ENCODE results near the gene CNST.

Gene CNST

GRCh38 chr1:246674049-246674448, 107.8 kb downstream of the CNST start:
- H3K36me3 ChIP-seq (ENCODE audit: insufficient read depth, low read length) = no peaks in the 10 kb centered on the region; the same call in 1 of the 2 replicates
- no peaks in the 10 kb centered on the region for H3K9me2 ChIP-seq (replicated peaks; ENCODE audit: low read depth, low read length)
- no peak overlapping the region for H3K4me2 ChIP-seq (ENCODE audit: low read depth, low read length, poor library complexity, severe bottlenecking)
- no peak overlapping the region for H3K9ac ChIP-seq (ENCODE audit: low read depth, low read length, poor library complexity, severe bottlenecking)
- H3K9me3 ChIP-seq (ENCODE audit: insufficient read depth, low read depth, low read length) = no peaks in the 10 kb centered on the region
- no peaks in the 10 kb centered on the region for H3K4me1 ChIP-seq (ENCODE audit: insufficient read depth, low read length, poor library complexity, severe bottlenecking)
- TF ChIP-seq CTCF (conservative IDR thresholded peaks at IDR 0.05; ENCODE audit: low read length) = no peak
- TF ChIP-seq EZH2phosphoT487 (IDR thresholded peaks at IDR 0.05; ENCODE audit: borderline replicate concordance) = no peak
- H4K20me1 ChIP-seq (ENCODE audit: insufficient read depth, low read length, poor library complexity, severe bottlenecking) = no peaks in the 10 kb centered on the region
- no peak overlapping the region for H2AFZ ChIP-seq (ENCODE audit: low read length)
- no peaks in the 10 kb centered on the region for H3F3A ChIP-seq (ENCODE audit: low read depth)
- H3K4me3 ChIP-seq (ENCODE audit: low read length, poor library complexity, severe bottlenecking) = no peak overlapping the region
- H3K79me2 ChIP-seq (ENCODE audit: insufficient read depth, low read length) = no peaks in the 10 kb centered on the region
- no peaks in the 10 kb centered on the region for H3K27me3 ChIP-seq (ENCODE audit: insufficient read depth, low read length, poor library complexity, severe bottlenecking)

- H3K9me2 ChIP-seq (replicated peaks; ENCODE audit: low read depth, low read length) = no peaks in the 10 kb centered on the region
Observed at GRCh38 chr1:246677842-246678241, 111.6 kb downstream of the CNST start.

GRCh38 chr1:246678816-246679793, 112.8 kb downstream of the CNST start:
- Histone ChIP-seq H2AFZ (ENCODE audit: low read length) (no peak overlapping the region), H3K9me3 (ENCODE audit: insufficient read depth, low read depth, low read length) (no peaks in the 10 kb centered on the region), H4K20me1 (ENCODE audit: insufficient read depth, low read length, poor library complexity, severe bottlenecking) (no peaks in the 10 kb centered on the region), H3F3A (ENCODE audit: low read depth) (no peaks in the 10 kb centered on the region), H3K9me2 (replicated peaks; ENCODE audit: low read depth, low read length) (no peaks in the 10 kb centered on the region), H3K4me3 (ENCODE audit: low read length, poor library complexity, severe bottlenecking) (no peak overlapping the region), H3K4me2 (ENCODE audit: low read depth, low read length, poor library complexity, severe bottlenecking) (no peak overlapping the region), H3K27me3 (ENCODE audit: insufficient read depth, low read length, poor library complexity, severe bottlenecking) (no peaks in the 10 kb centered on the region), H3K79me2 (ENCODE audit: insufficient read depth, low read length) (no peaks in the 10 kb centered on the region), H3K9ac (ENCODE audit: low read depth, low read length, poor library complexity, severe bottlenecking) (no peak overlapping the region), H3K36me3 (ENCODE audit: insufficient read depth, low read length) (no peaks in the 10 kb centered on the region), H3K4me1 (ENCODE audit: insufficient read depth, low read length, poor library complexity, severe bottlenecking) (no peaks in the 10 kb centered on the region)
- TF ChIP-seq CTCF (conservative IDR thresholded peaks at IDR 0.05; ENCODE audit: low read length) = no peak
- no peak for TF ChIP-seq EZH2phosphoT487 (IDR thresholded peaks at IDR 0.05; ENCODE audit: borderline replicate concordance)

More at GRCh38 chr1:246677842-246678241, 111.6 kb downstream of the CNST start:
- no peak overlapping the region for H2AFZ ChIP-seq (ENCODE audit: low read length)
- no peak overlapping the region for H3K4me2 ChIP-seq (ENCODE audit: low read depth, low read length, poor library complexity, severe bottlenecking)
- no peaks in the 10 kb centered on the region for H3K79me2 ChIP-seq (ENCODE audit: insufficient read depth, low read length)
- H3K4me3 ChIP-seq (ENCODE audit: low read length, poor library complexity, severe bottlenecking) = no peak overlapping the region
- no peak overlapping the region for H3K9ac ChIP-seq (ENCODE audit: low read depth, low read length, poor library complexity, severe bottlenecking)
- no peaks in the 10 kb centered on the region for H3K9me3 ChIP-seq (ENCODE audit: insufficient read depth, low read depth, low read length)
- no peaks in the 10 kb centered on the region for H3K27me3 ChIP-seq (ENCODE audit: insufficient read depth, low read length, poor library complexity, severe bottlenecking)
- H3F3A ChIP-seq (ENCODE audit: low read depth) = no peaks in the 10 kb centered on the region
- TF ChIP-seq CTCF (conservative IDR thresholded peaks at IDR 0.05; ENCODE audit: low read length) (no peak), EZH2phosphoT487 (IDR thresholded peaks at IDR 0.05; ENCODE audit: borderline replicate concordance) (no peak)
- no peaks in the 10 kb centered on the region for H3K4me1 ChIP-seq (ENCODE audit: insufficient read depth, low read length, poor library complexity, severe bottlenecking)
- H4K20me1 ChIP-seq (ENCODE audit: insufficient read depth, low read length, poor library complexity, severe bottlenecking) = no peaks in the 10 kb centered on the region
- H3K36me3 ChIP-seq (ENCODE audit: insufficient read depth, low read length) = no peaks in the 10 kb centered on the region

Data from Loucy (cell line).